Upper lobe of left lung (tissue), 6 donors: ENCODE results near the gene IFNL4. TPM values are rescaled to one million over a fixed set of nuclear protein-coding genes. Genes with fewer than 3 reads are reported as not detected.
"Not testable (repeated sequence)": the region's sequence is repeated elsewhere in the genome, so short reads cannot be mapped to it uniquely, and the experiment has no call there.

Experiments
- ATAC-seq, 2 donors: fragments of 200-7000 bp; cut with Tn5 transposase; one replicate each; pipeline ENCODE4 v1.9.1; 2022; ENCODE audit warnings: mild to moderate bottlenecking in 2 of 2, moderate library complexity in 2 of 2; ENCODE audit not compliant: low FRiP score in 2 of 2
- DNase-seq, 2 donors: peaks; one replicate each; pipeline ENCODE4 v3.0.0-alpha.2; 2019 to 2020
- H3K27ac ChIP-seq, 4 donors: fragments of 200-600 bp; sonication (generic); one replicate each; pipeline ENCODE4 v1.5.1; 2016 to 2019
- H3K27me3 ChIP-seq, 4 donors: fragments of 200-600 bp; sonication (generic); one replicate each; pipeline ENCODE4 v1.5.1; 2017 to 2019
- H3K36me3 ChIP-seq, 4 donors: fragments of 200-600 bp; sonication (generic); one replicate each; pipeline ENCODE4 v1.5.1; 2016 to 2019
- H3K4me1 ChIP-seq, 4 donors: fragments of 200-600 bp; sonication (generic); one replicate each; pipeline ENCODE4 v1.5.1; 2018 to 2019
- H3K4me3 ChIP-seq, 4 donors: fragments of 200-600 bp; sonication (generic); one replicate each; pipeline ENCODE4 v1.5.1; 2017 to 2019; ENCODE audit warnings: mild to moderate bottlenecking in 2 of 4, moderate library complexity in 1 of 4
- H3K9me3 ChIP-seq, 4 donors: fragments of 200-600 bp; sonication (generic); one replicate each; pipeline ENCODE4 v1.5.1; 2018 to 2019
- EP300 ChIP-seq, 4 donors: sonication (generic); formaldehyde crosslinking; IDR thresholded peaks; one replicate each; pipeline ENCODE4 v1.5.1; 2017; ENCODE audit warnings: antibody characterized with exemption in 4 of 4, control low read depth in 2 of 4
- POLR2A ChIP-seq, 4 donors: fragments of 450-650 bp; IDR thresholded peaks; one replicate each; pipeline ENCODE4 v1.5.1; 2016 to 2017; ENCODE audit warnings: antibody characterized with exemption in 4 of 4, mild to moderate bottlenecking in 2 of 4
- POLR2AphosphoS5 ChIP-seq, 2 donors: sonication (generic); formaldehyde crosslinking; IDR thresholded peaks; one replicate each; pipeline ENCODE4 v1.5.1; 2017; ENCODE audit warnings: antibody characterized with exemption in 2 of 2
- WGBS, 2 donors: methylation state at CpG; one replicate each; pipeline ENCODE4 v1.1.5; 2017 to 2018; 5-methylcytosine and 5-hydroxymethylcytosine counted together
- total RNA-seq, 6 donors: library from RNA; depleted of rRNA in 4 of 6; stranded (reverse); fragments of >200 nt in 4 of 6; gene quantifications; one replicate each; pipeline versions ENCODE4 v1.1.0 to v1.2.1, GENCODE V29; 2016 to 2021
- TF ChIP-seq, protein P1 (sequence below), 6 experiments: fragments of 450-650 bp in 4 of 6; fragments of 200-600 bp in 2 of 6; sonication (generic) in 2 of 6; IDR thresholded peaks; one replicate each; pipeline ENCODE4 v1.5.1; 2016 to 2019; ENCODE audit warnings: antibody characterized with exemption in 6 of 6
- donor health status: DM: no; HTN: no; CAD: no; lungs with moderate emphysema.
- donor health status: DM: no; HTN: yes; CAD: no; lungs with severe emphysema.

The IFNL4 gene
- total RNA-seq, 6 donors from 2014 or later = not detected

DNA sequence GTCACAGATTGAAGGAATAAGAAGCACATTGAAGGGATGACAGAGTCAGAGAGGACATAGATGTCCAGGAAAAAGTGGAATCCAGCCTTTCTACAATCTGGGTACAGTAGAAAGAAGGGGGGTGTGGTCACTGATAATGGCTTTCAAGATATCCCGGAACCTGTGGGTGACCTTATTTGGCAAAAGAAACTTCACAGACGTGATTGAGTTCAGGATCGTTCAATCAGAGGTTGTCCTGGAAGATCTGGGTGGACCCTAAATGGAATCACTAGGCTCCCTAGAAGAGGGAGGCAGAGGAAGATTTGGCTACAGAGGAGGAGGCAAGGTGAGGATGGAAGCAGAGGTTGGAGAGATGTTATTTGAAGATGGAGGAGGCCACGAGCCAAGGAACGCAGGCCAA is 31.6 kb downstream of the IFNL4 start:
- no peak for ATAC-seq

DNA sequence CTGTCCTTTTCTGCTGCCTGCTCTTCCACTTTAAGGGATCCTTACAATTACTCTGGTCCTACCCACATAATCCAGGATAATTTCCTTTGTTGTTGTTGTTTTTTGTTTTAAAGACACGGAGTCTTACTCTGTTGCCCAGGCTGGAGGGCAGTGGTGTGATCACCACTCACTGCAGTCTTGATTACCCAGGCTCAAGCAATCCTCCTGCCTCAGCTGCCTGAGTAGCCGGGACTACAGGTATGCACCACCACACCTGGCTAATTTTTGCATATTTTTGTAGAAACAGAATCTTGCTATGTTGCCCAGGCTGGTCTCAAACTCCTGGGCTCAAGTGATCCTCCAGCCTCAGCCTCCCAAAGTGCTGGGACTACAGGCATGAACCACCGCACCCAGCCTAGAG is 33.3 kb downstream of the IFNL4 start:
- not testable (repeated sequence) for H3K9me3 ChIP-seq, H3K27me3 ChIP-seq, ATAC-seq, H3K36me3 ChIP-seq, H3K27ac ChIP-seq, H3K4me1 ChIP-seq, H3K4me3 ChIP-seq, DNase-seq
- WGBS, 2 donors = 84 to 90% methylated on average over 3 of the region's 3 CpGs

More for the DNA sequence above, 31.6 kb downstream of the IFNL4 start:
- Histone ChIP-seq H3K27ac (no peak overlapping the region), H3K9me3 (no peaks in the 10 kb centered on the region), H3K4me1 (no peaks in the 10 kb centered on the region), H3K36me3 (no peaks in the 10 kb centered on the region), H3K27me3 (no peaks in the 10 kb centered on the region), H3K4me3 (no peak overlapping the region)
- DNase-seq = no peak
- WGBS, 2 donors = 81 to 83% methylated on average over 5 of the region's 5 CpGs
- TF ChIP-seq POLR2A (IDR thresholded peaks at IDR 0.05) = no peak
- no peak for TF ChIP-seq EP300 (IDR thresholded peaks at IDR 0.05)
- TF ChIP-seq POLR2AphosphoS5 (IDR thresholded peaks at IDR 0.05) = no peak
- TF ChIP-seq, protein P1, sequence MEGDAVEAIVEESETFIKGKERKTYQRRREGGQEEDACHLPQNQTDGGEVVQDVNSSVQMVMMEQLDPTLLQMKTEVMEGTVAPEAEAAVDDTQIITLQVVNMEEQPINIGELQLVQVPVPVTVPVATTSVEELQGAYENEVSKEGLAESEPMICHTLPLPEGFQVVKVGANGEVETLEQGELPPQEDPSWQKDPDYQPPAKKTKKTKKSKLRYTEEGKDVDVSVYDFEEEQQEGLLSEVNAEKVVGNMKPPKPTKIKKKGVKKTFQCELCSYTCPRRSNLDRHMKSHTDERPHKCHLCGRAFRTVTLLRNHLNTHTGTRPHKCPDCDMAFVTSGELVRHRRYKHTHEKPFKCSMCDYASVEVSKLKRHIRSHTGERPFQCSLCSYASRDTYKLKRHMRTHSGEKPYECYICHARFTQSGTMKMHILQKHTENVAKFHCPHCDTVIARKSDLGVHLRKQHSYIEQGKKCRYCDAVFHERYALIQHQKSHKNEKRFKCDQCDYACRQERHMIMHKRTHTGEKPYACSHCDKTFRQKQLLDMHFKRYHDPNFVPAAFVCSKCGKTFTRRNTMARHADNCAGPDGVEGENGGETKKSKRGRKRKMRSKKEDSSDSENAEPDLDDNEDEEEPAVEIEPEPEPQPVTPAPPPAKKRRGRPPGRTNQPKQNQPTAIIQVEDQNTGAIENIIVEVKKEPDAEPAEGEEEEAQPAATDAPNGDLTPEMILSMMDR (IDR thresholded peaks at IDR 0.05) = no peak

DNA sequence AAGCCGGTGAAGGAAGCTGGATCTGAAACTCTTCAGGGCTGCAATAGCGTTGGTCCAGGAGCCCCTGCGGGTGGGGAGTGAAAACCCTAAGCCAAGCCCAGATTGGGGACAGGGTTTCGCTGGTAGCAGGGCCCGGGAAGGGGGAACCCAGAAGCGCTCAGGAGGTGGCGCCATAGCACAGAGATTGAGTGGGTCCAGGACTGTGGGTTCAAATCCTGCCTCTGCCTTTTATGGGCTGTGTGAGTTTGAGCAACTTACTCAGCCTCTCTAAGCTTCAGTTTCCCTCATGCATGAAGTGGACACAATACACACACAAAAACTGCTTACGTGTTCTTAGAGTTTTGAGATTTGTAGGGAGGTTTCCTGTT is 36.3 kb downstream of the IFNL4 start:
- no peak overlapping the region for H3K27ac ChIP-seq
- no peaks in the 10 kb centered on the region for H3K4me1 ChIP-seq
- TF ChIP-seq, protein P1 (IDR thresholded peaks at IDR 0.05) = peak in 4 of 6 experiments; percentile 7 to 39 (median 30)
- TF ChIP-seq POLR2A (IDR thresholded peaks at IDR 0.05) = no peak
- ATAC-seq = peak; percentile 55 to 72
- H3K9me3 ChIP-seq = no peaks in the 10 kb centered on the region
- WGBS, 2 donors = 26 to 29% methylated on average over 8 of the region's 8 CpGs
- H3K36me3 ChIP-seq = no peaks in the 10 kb centered on the region
- H3K4me3 ChIP-seq = no peak overlapping the region
- no peaks in the 10 kb centered on the region for H3K27me3 ChIP-seq
- DNase-seq = peak in 1 of 2 donors; percentile 54

DNA sequence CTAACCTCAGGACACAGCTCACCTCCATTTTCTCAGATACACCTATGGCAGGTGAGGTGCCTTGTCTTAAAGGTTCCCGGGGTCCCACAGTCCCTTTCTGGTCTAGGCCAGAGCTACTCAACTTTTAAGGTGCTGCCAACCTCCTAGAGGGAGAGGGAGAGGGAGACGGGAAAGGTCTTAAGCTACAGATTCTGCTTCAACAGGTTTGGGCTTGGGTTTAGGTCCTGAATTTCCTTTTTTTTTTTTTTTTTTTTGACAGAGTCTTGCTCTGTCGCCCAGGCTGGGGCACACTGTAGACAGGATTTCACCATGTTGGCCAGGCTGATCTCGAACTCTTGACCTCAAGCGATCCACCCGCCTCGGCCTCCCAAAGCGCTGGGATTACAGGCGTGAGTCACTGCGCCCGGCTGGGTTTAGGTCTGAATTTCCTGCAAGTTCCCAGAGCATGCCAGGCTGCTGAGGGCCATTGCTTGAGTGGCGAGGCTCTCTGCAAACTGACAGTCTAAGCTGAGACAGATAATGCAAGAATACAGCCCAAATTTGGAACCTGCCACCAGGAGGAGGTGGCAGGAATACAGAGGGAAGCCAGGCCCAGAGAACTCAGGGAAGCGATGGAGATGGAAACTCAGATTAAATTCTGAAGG is 36.8 kb downstream of the IFNL4 start:
- Histone ChIP-seq H3K36me3 (no peaks in the 10 kb centered on the region), H3K27me3 (no peaks in the 10 kb centered on the region), H3K27ac (no peak overlapping the region), H3K4me1 (no peaks in the 10 kb centered on the region), H3K9me3 (no peaks in the 10 kb centered on the region), H3K4me3 (no peak overlapping the region)
- no peak for TF ChIP-seq POLR2AphosphoS5 (IDR thresholded peaks at IDR 0.05)
- no peak for TF ChIP-seq EP300 (IDR thresholded peaks at IDR 0.05)
- TF ChIP-seq POLR2A (IDR thresholded peaks at IDR 0.05) = no peak
- TF ChIP-seq, protein P1 (IDR thresholded peaks at IDR 0.05) = no peak
- no peak for DNase-seq
- no peak for ATAC-seq
- WGBS, 2 donors = 74% methylated on average over 13 of the region's 13 CpGs

DNA sequence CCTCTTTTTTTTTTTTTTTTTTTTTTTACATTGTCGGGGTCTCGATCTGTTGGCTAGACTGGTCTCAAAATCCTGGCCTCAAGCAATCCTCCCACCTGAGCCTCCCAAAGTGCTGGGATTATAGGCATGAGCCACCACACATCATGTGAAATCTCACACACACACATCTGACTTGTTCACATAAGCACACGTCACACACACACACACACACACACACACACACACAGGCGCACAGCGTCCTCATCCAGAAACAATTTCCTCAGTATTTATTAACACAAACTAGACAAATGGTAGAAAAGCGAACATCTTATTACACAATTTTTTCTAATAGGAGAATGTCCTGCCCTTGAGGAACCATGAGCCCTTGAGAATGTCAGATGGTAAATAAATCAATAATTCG is 39.5 kb downstream of the IFNL4 start:
- H3K36me3 ChIP-seq = no peaks in the 10 kb centered on the region
- no peak overlapping the region for H3K27ac ChIP-seq
- peaks cover 0 to 7% (median under 1%) of the 10 kb centered on the region in 4 donors for H3K4me1 ChIP-seq
- H3K9me3 ChIP-seq = no peaks in the 10 kb centered on the region
- H3K4me3 ChIP-seq = no peak overlapping the region
- ATAC-seq = no peak
- WGBS, 2 donors = 75 to 76% methylated on average over 7 of the region's 7 CpGs
- DNase-seq = no peak
- TF ChIP-seq POLR2AphosphoS5 (IDR thresholded peaks at IDR 0.05) = no peak
- no peak for TF ChIP-seq POLR2A (IDR thresholded peaks at IDR 0.05)
- TF ChIP-seq EP300 (IDR thresholded peaks at IDR 0.05) = no peak
- TF ChIP-seq, protein P1 (IDR thresholded peaks at IDR 0.05) = no peak
- H3K27me3 ChIP-seq = peaks cover 0 to 1% (median 0%) of the 10 kb centered on the region in 4 donors
